Activated T-cell treated with anti-CD3 and anti-CD28 coated beads for 24 hours (primary cell): ENCODE measurements around the gene C18orf54.

Experiments used
- DNase-seq: peaks from one replicate; pipeline ENCODE4 v3.0.0-alpha.2; 2020; ENCODE audit warnings: low read depth

C18orf54 gene

DNA sequence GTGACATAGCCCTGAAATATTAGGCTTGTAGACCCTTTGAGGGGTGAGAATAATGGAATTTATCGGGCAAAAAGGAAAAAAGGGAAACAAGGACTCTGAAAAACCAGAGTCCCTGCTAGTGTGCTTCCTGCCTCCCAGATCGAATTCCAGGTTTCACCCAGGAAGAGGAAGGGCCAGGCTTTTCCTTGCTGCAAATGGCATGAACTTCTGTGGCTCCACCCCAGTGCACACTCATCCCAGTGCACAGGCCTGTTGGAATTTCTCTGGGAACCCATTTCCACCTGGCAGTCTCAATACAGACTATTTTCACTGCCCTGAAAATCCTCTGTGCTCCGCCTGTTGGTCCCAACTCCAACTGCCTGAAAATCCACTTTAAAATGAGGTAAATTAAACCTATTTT is 29.9 kb downstream of the C18orf54 start:
- no peak for DNase-seq

GRCh38 chr18:54388203-54389142 is 30.8 kb downstream of the C18orf54 start:
- DNase-seq: peak; percentile 16

DNA sequence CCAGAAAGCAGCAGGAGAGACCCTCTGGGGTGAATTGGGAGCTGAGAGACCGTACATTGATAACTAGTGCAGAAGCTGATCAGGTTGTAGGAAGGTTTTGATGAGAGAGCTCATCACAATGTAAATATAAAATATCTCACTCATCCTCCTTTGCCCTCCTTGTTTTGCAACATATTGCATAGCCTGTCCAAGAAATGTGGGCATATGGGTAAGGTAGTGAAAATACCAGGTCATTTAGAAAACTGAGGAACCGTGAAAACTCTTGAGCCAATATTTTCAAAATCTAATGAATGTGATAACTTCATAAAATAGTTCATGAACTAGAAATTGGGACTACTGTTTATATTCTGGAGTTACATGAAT is 31.4 kb downstream of the C18orf54 start:
- no peak for DNase-seq

GRCh38 chr18:54390838-54391237 is 33.1 kb downstream of the C18orf54 start:
- no peak for DNase-seq

GRCh38 chr18:54392543-54393023 is 34.9 kb downstream of the C18orf54 start:
- no peak for DNase-seq

GRCh38 chr18:54393648-54394294 is 36.1 kb downstream of the C18orf54 start:
- DNase-seq: no peak

DNA sequence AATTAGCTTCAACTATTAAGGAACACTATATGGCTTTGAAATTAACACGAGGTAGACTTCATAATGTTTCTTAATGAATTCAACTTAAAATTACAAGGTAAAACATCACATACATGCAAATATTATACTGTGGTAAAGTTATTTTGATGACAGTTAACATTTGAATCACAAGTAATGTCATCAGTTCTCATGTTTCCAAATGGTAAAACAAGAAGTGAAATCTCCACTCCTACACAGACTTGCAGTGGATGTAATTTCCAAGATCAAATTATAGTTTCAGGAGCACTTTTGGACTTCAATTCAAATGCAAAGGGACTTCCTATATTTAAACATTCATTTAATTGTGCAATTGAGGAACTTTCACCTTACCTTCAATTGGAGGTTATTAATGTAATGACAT is 39.1 kb downstream of the C18orf54 start:
- no peak for DNase-seq

- DNase-seq: no peak
Observed at GRCh38 chr18:54405290-54405689, 47.6 kb downstream of the C18orf54 start.

GRCh38 chr18:54411781-54412180 is 54.1 kb downstream of the C18orf54 start:
- DNase-seq: no peak

- no peak for DNase-seq
Observed at GRCh38 chr18:54415086-54415485, 57.4 kb downstream of the C18orf54 start.

GRCh38 chr18:54416436-54416835 is 58.7 kb downstream of the C18orf54 start:
- DNase-seq: no peak

- no peak for DNase-seq
Observed at GRCh38 chr18:54423831-54424230, 66.1 kb downstream of the C18orf54 start.

DNA sequence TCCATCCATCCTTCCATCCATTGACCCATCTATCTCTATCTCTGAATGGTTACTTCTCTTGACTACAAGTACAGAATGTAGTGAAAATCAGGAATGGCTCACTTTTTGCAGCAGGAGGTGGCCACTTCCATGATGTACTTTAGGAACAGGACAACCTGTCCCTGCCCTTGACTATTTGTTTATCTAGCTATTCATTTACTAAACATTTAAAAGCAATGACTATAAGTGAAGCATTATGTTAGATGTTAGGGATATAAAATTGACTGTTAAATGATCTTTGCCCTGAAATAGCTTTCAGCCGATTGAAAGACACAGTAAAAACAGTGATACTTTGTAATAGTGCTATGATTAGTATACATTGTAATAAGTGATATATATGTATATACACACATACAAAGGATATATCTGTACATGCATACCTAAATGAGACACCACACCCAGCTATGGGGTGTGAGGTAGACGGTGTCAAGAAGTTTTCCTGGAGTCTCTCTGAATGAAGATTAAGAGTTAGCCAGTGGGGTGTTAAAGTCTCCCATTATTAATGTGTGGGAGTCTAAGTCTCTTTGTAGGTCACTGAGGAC is 68.5 kb downstream of the C18orf54 start:
- DNase-seq: no peak
